ENCODE results near the gene TRPC3.

The TRPC3 gene

DNA sequence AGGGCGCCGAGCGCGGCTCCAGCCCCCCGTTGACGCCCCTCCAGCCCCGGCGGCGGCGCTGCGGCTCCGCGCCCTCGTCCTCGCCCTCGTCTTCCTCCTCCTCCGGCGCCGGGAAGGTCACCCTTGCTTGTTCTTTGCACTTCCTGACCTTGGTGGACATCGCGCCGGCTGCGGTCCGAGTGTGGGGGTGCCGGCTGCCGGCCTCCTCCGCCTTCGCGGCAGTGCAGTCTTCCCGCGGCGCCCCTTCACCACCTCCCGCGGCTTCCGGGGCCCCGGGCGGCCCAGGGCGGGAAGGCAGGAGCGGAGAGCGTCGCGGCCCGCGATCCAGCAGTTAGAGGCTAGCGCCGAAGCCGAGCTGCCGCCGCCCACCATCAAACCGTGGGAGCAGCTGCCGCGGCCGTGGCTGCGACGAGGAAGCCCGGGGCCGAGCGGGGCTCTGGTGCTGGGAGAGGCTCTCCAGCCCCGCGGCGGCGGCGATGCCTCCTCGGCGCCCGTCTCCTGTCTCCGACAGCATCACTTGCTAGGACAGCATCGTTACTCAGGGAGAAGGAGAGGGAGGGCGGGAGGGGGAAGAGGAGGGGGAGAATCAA, at the start of gene TRPC3:
TRPC3 (minus strand) TSS at position 540 of the 590 bp plus-strand sequence; CDS start at position 160, 380 bp downstream.
- peak in 1 of 2 donors; percentile 21 for DNase-seq (ENCODE audit: low read depth in 1 of 2, low spot score in 1 of 2)

DNA sequence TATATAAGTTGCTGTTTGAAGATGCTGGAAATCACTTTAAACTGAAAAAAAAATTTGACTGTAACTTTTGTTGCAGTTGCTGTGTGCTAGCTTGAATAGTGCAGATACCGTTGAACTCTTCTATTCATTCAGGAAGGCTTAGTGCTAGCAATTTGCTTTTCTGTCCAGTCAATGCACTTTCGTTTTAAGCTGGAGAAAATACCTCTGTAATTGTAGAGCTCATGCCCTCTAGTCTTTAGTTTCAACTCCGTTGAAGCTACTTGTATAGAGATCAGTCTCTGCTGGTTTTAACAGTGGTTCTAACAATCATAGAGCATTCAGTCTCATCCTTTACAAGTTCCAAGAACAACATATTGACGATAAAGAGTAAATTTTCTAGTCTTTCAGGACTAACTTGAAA, 49.0 kb upstream of the TRPC3 start:
- DNase-seq (ENCODE audit: low read depth in 1 of 2, low spot score in 1 of 2), result no peak

DNA sequence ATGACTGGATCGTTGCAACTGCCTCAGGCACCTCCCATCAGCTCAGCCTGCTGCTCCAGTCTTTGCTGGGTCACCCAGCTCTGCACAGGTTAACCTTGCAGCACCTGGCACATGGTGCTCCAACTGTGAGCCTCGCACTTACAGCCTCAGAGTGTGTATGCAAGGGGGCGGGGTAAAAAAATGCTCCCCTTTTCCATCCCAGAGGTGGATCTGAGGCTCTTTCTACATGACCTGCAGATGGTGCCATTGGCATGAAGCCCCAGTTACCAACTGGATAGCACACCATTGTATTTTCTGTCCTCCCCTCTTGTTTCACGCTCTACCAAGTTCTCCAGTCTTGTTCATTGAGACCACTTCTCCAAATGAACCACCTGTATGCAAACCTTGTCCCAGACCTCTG, 46.2 kb upstream of the TRPC3 start:
- no peak for DNase-seq (ENCODE audit: low read depth in 1 of 2, low spot score in 1 of 2)

DNA sequence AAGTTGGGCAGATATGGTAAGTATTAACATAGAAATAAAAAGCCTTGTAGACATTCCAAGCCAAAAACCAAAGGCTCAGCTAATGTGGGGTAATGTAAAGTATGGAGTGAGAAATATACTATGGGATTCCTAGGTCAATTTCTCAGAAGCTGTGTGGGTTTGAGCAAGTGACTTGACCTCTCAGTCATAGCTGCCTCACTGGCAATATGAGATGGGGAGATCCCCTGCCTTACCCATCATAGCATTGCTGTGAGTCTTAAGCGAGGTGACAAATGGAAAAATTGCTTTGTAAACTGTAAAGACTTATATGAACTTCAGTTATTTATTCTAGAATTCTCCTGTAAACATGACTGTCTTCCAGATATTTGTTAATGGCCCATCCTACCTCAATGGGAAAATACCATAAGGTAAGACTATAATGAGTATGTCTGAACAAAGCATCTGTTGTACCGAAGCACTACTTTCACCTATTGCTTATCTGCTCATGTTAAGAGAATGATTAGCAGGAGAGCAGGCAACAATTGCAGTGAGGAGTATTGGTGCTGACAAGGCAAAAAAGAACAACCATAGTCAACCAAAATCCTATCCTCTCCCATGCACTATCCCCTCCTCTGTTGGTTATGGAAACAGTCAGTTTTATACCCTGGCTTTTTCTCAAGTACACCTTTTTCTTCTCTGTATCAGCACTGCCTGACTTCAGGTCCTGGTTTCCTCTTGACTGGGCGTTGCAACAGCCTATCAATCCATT, 44.1 kb upstream of the TRPC3 start:
- no peak for DNase-seq (ENCODE audit: low read depth in 1 of 2, low spot score in 1 of 2)

DNA sequence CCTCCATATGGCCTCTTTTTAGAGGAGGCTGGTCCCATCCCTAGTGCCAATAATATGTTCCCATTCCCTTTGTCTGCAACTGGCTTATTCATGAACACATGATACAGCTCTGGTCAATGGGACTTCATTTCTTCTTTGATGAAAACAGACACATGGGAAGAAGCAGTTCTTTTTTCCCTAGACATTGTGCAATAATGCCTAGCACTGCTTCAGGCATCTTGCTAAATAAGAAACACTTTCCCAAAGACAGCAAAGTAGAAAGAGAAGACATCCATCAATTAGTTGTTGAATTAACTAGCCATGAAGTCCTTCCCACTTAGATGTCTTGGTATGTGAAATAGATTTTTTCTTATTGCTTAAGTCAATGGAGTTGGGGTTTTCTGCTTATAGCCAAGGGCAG, 40.1 kb upstream of the TRPC3 start:
- no peak for DNase-seq (ENCODE audit: low read depth in 1 of 2, low spot score in 1 of 2)

DNA sequence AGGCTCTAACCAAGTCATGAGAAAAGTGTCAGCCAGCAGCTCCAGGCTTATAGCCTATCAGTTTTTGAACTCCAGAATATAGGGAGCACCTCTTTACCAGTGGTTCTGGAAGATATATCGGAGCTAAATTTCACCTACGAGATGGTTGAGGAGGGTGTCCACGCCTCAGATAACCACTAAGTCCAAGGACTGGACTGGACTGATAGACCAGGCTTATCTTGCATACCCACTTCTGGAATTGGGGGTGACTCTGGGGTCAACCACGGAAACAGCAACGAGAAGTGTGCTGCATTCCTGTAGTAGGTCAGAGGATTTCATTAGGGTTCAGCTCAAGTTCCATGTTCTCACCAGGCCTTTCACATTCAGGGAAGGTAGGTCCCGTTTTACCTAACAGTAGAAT, 38.6 kb upstream of the TRPC3 start:
- no peak for DNase-seq (ENCODE audit: low read depth in 1 of 2, low spot score in 1 of 2)

DNA sequence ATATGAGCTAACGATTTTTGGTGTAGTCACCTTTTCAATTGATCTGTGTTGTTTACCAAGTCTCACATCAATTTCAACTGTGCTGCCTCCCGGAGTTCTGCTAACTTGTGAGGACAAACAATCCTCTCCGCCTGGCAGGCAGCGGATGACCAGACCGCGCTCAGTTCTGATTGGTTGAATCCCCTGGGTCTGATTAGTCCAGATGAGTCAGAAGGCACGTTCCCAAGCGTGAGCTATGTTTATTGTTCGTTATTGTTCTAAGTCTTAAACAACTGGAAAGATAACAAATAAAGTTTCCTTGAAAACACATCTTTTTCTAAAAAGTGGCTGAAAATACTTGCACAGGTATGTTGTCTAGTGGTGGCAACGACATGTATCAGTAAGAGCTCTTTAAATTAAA, 37.9 kb upstream of the TRPC3 start:
- DNase-seq (ENCODE audit: low read depth in 1 of 2, low spot score in 1 of 2), result no peak

DNA sequence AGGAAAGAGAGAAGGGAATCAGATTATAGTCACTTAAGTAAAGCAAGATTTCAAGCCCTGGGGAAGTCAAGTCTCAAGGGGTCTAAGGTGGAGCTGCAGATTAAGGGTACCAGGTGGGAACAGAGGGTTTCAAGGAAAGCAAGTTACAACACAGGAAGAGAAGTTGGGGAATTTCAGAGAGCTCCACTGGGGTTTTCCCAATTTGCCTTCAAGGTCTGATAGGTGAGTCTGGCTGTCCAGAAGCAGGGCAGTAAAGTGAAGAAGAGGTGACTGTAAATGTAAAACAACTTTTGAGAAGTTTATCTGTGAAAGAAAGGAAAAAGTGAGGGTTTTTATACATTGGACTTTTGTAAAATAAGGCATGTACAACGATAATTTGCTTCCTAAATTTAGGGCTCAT, 37.1 kb upstream of the TRPC3 start:
- no peak for DNase-seq (ENCODE audit: low read depth in 1 of 2, low spot score in 1 of 2)

DNA sequence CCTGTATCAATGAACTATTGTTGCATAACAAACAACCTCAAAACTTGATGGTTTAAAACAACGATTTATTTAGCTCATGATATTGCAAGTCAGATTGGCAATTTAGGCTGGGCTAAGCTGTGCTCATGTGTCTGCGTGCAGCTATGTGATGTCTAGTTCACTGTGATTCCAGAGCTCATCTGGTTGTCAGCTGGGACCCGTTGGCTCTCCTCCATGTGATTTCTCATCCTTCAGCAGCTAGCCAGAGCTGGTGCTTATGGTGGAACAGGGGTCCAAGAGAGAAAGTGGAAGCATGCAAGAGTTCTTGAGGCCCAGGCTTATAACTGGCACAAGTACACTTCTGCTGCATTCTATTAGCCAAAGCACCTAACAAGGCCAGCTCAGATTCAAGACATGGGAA, 28.8 kb upstream of the TRPC3 start:
- DNase-seq (ENCODE audit: low read depth in 1 of 2, low spot score in 1 of 2), result no peak

DNA sequence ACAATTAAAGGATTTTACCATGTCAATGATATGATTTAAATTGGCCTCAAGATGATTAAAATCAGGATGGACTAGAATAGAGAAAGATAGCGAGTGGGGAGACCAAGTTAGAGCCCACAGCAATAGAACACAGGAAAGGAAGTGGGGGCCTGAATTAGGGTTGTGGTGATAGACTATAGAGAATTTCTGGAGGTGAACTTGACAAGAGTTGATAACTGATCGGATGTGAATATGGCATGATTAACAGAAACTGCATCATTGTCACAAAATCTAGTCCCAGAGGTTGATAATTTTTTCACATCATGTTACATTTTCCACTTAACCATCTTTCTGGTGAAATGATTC, 26.3 kb upstream of the TRPC3 start:
- no peak for DNase-seq (ENCODE audit: low read depth in 1 of 2, low spot score in 1 of 2)

DNA sequence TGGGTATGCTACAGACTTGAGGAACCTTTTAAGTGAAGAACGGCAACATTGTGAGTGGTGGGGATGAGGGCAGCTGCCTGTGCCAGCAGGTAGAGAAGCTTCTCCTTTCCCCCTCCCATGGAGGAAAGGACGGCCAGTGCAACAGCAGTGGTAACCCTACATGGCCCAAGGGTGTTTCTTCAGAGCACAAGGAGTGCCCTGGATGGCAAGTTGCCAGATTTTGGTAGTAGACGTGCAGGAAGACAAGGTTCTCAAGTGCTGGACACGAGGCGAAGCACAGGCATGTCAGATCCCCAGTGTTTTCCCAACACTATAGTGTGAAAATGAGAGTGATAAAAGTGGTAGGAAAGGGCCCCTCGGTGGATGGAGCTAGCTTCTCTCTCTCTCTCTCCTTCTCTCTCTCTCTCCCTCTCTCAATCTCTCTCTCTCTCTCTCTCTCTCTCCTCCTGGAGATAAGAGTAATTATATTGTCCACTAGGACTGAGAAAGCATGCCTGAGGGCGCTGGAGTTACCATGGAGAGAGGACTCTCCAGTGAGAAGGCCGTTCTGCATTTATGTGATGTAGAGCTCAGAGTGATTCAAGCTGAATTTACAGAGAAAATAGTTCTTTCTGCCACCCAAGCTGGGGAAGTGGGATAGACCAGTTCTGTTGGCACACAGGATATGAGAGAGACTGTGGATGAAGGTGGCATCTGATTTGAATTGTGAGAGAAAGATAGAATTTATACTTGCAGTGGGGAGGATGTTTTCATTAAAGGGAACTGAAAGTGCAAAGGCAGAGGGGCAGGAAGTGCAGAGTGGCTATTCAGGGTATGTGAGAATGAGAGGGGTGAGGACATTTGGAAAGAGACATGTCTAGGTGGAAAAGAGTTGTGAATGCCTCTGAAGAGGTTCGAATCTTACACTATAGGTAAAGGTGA, 25.7 kb upstream of the TRPC3 start:
- DNase-seq (ENCODE audit: low read depth in 1 of 2, low spot score in 1 of 2), result no peak

DNA sequence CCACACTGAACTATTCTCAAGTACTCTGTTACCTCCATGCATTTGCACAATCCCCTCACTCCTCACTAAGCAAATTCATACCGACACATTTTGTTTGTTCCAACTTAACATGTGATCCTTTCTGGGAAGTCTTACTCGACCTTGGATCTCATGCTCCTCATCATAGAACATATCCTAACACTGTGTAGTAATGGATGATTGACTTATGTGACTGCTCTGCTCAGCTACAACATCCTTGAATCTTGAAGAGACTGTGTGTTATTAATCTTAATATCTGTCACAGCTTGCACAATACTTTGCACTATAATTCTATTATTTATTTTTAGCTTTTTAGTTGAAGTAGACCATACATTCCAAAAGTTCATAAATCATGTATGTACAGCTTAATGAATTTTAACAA, 23.9 kb upstream of the TRPC3 start:
- no peak for DNase-seq (ENCODE audit: low read depth in 1 of 2, low spot score in 1 of 2)

DNA sequence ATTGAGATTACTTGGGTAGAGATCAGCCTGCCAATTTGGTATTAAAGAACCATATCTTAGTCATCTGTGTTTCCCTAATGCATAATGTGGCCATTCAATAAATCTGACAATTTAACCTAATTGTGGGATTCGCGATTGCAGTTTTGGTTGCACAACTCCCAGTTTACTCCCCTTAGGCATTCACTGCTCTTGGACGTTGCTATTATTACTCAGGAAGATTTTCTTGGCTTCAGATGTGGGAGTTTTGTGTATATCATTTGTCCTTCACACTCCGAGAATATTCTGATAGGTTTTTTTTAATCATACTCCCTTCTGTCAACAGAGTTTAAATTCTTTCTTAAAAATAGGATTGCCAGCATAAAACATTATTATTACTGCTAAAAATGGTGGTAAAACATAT, 22.0 kb upstream of the TRPC3 start:
- DNase-seq (ENCODE audit: low read depth in 1 of 2, low spot score in 1 of 2), result no peak

DNA sequence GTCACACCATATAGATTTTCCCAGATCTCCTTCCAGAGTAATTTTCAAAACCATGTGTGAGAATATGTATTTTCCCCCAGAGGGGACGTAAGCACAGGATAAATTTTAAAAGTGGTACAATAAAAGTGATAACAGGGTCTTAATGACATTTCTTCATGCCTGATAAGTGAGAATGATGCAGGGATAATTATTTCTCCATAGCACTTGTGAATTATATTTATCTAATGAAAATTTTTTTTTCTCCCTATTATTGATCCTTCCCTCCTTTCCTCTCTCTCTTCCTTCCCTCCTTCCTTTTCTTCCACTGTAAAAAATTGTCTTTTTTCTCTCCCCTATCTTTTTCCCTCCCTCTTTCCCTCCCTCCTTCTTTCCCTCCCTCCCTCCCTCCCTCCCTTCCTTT, 17.0 kb upstream of the TRPC3 start:
- no peak for DNase-seq (ENCODE audit: low read depth in 1 of 2, low spot score in 1 of 2)

DNA sequence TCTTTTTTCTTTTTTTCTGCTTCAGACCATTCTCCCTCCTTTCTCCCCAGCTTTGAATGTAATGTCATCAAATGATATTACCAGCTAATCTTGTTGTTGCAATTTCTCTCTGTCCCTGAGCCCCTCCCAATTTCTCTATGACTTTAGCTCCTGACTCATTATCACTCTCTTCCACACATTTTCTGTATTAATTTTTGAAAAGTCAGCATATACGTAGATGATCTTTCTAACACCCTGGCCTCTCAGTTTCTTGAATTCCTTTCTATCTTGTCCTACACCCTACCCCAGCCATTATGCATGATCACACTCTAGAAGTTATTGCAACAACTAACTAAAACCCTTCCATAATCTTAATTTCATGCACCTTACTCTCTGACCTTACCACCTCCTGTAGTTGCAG, 13.1 kb upstream of the TRPC3 start:
- no peak for DNase-seq (ENCODE audit: low read depth in 1 of 2, low spot score in 1 of 2)

DNA sequence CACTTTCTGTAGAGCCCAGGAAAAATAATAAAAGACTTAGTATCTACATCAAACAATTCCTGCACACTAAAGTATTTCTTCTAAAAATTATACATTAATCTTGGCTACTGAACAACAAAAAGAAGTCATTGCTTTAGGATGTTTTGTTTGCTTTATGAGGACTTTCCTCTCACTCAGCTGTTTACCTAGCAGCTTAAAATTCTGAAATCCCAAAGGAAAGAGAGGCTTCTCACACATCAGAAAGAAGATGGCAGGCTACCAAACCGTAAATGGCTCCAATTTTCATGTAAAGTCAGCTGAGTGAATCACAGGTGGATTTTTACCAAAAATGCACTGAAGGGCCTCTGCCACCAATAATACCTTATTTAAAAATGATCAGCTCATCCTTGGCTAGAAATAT, 9.0 kb upstream of the TRPC3 start:
- no peak for DNase-seq (ENCODE audit: low read depth in 1 of 2, low spot score in 1 of 2)

DNA sequence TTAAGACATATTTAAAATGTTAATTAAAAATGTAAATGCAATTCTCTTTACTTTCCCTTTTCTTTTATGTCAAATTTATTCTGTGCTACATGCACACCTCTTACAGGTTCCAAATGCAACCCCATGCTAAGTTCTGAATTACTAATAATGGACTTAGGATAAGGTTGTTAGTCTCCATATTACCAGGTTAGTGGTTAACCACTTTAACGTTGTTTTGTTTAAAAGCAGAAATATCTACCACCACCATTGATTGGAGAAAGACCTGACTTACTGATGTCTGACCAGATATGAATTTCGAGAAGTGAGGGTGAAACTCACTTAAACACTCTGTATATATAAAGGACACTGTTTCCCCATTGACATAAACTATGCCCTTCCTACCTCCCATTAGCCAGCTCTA, 6.9 kb upstream of the TRPC3 start:
- DNase-seq (ENCODE audit: low read depth in 1 of 2, low spot score in 1 of 2), result no peak

DNA sequence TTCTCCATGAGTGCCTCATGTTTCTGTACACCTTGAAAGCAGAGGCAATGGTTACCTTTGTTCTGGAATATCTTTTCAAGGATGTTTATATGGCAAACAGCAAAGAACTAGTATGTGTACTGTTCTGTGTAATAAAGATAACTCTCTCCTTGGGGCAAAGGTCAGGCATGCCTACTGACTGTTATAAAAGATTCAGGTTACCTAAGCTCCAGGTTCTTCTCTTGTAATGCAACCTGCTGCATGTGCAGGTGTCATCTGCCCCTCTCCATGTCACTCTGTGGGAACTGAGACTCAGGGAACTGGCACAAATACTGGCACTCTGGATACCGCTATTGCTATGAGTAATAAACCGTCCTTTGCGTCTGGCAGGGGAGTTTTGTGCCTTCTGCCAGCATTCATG, 5.4 kb upstream of the TRPC3 start:
- no peak for DNase-seq (ENCODE audit: low read depth in 1 of 2, low spot score in 1 of 2)

DNA sequence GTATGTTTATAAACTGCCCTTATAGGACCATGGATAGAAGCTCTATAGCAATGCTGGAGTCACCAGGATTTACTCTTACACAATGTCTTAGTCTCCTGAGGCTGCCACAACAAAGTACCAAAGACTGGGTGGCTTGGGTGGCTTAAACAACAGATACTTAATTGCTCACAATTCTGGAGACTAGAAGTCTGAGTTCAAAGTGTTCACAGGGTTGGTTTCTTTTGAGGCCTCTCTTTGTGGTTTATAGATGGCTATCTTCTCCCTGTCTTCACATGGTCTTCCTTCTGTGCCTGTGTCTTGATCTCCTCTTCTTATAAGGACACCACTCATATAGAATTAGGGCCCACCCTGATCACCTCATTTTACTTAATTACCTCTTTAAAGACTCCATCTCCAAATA, 2.0 kb upstream of the TRPC3 start:
- DNase-seq (ENCODE audit: low read depth in 1 of 2, low spot score in 1 of 2), result no peak

DNA sequence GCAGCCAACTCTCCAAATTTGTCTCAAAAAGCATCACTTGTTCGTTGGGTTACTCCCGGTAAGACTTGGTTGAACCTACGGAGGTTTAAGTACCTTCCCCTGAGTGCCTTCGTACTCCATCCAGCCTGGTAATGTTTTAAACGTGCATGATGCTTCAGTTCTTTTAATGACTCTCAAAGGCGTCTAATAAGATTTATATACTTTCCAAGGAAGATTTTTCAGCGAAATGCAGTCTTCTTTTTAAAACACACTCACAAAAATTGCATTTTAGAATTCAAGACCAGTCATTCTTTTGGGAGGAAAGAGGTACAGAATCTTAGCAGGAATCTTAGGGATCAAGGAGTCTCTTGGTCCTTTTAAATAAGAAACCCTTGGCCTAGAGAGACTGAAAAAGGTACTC, 430 bp upstream of the TRPC3 start:
- DNase-seq (ENCODE audit: low read depth in 1 of 2, low spot score in 1 of 2), result no peak

DNA sequence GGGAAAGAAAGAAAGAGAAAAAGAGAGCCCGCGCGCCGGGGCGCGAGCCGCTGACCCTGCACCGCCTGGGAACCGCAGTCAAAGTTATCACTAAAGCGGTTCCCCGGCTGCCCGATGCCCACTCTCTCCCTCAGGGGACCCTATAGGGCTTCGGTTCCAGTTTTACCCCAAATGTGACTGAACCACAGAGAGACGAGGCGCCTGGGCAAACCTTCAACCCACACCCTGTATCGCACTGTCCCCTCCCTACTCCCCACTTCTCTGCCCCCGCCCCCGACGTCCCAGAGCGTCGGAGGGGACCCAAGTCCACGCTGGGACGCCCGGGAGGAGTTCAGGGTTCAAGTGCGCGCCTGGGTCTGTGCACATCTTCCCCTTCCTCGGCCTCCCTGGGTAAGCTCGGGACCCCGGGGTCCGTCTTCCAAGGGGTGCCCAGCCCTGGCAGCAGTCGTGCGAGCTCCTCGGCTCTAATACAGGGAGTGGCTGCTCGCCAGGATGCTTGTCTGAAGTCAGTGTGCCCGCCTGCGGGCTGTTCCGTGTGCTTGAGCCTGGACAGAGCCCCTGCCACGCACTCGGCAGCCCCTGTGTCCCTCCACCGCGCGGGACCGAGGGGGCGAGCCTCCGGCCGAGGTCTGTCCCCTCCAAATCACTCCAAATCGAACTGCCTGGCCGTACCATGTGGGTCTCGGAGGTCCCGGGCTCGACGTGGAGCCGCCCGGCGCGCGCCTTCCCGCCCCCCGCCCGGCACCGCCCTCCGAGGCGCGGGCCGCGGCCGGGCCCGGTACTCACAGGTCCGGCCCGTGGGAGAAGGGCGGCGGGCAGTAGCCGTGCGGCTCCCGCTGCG, 960 bp downstream of the TRPC3 start:
- no peak for DNase-seq (ENCODE audit: low read depth in 1 of 2, low spot score in 1 of 2)
